ENCODE data around the gene HOXA3. TPM values are rescaled to one million over a fixed set of nuclear protein-coding genes. Genes with fewer than 3 reads are reported as not detected.

Gene HOXA3
- total RNA-seq, 1 donor from 2014 or later: 0.96 TPM

DNA sequence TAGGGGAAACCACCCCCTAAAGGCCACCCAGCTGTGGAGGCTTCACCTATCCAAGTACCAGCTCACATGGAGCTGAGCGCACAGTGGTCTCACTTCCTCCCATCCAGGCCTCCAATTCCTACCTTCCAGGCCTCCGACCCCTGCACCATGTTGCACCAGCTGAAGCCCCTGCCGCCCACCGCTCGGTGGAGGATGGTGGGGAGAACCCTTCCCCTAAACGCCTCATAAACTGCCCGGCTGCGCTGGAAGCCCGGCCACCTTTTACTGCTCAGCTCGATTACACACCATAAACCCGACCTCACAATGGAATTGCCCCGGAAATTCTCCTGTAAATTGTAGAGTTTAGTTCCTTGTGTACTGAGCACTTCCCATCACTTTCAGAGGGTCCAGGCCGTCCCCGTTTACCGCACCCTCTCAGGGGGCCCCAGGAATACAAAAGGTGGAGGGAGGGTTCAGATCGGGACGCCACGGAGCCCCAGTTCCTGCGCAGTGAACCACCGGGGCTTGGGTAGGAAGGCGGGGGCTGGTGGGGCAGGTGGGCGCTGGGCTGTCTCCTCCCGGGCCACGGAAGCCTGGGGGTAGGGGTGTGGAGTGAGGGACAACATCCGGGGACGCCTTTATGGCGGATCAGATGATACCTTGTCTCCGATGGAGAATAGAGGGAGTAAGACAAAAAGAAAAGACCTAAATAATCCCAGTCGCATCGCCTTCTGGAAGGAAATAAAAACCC lies 5.5 kb upstream of the HOXA3 start:
- no peak for DNase-seq (ENCODE audit: low spot score)

DNA sequence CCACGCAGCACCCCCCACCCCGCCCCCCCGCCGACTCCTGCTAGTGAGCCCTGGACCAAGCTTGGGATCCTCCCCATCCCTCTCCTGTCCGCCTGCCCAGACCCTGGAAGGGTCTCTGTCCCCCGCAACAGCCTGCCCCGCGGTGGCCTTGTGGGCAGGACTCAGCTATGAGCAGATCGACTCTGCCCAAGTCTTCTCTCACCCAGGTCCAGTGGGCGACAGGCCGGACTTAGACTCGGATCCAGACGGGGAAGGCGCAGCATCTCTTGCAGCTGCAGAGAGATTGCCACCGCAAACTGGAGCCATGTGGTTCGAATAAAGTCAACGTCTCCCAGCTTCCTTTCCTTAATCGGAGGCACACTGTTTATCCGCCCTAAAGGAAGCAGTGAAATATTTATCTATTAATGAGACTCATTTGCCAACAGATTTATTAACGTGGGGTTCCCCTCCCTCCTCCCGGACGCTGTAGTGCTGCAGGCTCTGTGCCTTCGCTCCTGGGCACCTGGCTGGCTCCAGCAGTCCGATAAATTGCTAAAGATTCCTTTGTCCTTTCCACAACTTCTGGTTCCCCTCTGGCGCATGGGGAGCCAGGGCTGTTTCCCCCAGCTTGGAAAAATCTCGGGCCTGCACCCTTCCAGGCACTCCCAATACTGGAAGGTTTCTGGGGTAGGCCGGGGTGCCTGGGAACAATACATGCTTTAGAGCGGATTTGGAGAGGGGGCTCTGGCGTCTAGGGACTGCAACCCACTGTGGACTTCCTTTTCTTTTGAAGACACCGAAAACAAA lies 4.7 kb upstream of the HOXA3 start:
- DNase-seq (ENCODE audit: low spot score): peak; percentile 17

DNA sequence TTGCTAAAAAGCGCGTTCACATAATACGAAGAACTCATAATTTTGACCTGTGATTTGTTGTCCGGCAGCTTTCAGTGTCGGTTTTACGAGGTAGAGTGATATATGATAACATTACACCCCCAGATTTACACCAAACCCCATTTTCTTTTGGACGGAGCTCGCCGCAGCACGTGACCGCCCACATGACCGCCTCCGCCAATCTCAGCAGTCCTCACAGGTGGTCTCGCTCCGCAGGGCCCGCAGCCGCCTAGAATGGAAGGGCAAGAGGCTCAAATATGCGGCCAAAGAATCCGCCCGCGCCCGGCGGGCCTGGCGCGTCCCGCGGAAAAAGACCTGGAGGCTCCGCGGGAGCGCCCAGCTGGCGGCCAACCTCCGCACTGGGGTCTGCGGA lies 4.1 kb upstream of the HOXA3 start, which contains the start of gene HOXA7:
Gene HOXA7, minus strand, starts transcription at position 168 of the 391 bp plus-strand sequence. Its CDS starts 130 bp downstream, at position 38.
- peak; percentile 85 for DNase-seq (ENCODE audit: low spot score)

DNA sequence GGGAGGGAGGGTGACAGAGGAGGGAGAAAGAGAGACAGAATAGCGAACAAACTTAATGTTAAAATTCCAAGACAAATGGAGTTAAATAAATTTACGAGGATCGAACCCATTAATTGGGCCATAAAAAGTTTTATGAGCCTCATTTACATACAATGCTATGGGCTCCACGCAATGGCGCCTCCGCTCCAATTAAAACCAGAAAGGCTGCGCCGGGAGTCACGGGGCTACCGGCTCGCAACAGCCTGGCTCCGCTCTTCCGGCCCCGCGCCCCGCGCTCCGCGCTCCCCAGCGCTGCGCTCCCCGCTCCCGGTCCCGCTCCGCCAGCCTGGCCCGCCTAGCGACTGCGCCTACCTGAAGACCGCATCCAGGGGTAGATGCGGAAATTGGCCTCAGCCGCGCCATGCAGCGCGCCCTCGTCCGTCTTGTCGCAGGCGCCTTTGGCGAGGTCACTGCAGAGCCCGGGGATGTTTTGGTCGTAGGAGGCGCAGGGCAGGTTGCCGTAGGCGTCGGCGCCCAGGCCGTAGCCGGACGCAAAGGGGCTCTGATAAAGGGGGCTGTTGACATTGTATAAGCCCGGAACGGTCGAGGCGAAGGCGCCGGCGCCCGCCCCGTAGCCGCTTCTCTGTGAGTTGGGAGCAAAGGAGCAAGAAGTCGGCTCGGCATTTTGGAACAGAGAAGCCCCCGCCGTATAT lies 3.6 kb upstream of the HOXA3 start:
- DNase-seq (ENCODE audit: low spot score): no peak

DNA sequence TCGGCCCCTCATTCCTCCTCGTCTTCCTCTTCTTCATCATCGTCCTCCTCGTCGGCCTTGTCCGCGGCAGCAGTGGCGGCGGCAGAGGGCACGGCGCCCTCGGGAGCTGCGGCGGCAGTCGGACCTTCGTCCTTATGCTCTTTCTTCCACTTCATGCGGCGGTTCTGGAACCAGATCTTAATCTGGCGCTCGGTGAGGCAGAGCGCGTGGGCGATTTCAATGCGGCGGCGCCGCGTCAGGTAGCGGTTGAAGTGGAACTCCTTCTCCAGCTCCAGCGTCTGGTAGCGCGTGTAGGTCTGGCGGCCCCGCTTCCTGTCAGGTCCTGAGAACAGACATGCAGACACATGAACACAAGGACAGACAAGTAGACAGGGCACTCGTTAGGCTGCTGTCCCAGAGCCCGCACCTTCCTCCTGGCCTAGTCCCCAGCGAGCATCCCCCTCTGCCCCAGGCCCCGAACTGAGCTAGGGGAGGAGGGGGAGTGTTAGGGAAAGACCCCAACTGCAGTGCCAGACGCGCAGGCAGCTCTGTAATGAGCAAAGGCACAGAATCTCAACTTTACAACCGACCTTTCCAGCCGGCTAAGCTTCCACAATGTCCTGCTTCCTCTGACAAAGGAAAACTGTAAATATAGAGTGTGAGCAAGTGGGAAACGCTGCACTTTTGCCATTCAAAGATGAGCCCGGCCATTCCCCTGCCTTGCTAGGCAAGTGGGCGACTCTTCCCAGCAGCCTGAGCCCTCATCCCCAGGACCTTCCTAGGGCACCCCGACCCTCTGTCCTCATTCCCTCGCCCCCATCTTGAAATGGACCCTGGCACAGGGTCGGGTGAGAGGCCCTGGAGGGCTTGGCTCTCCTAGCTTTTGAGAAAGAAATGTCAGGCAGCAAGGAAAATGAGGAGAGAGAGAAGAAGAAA lies 2.8 kb upstream of the HOXA3 start:
- peak; percentile 48 for DNase-seq (ENCODE audit: low spot score)

DNA sequence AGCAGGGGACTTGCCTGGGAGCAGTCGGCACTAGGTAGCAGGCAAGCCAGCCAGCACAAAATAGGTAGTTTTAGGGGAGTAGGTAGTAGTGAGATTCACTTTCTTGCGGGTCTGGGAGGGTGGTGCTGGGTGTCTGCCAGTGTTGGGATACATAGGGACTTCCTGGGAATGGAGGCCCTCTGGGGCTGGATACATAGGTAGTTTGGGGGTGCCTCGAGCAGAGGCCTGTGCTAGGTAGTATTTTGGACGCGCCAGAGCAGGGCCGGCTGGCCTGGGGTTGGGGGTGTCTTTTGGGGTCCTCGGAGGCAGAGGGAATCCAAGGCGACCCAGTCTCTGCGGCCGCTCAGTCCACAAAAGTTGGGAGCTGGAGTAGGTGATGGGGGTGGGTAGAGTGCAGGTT lies 2.0 kb upstream of the HOXA3 start:
- DNase-seq (ENCODE audit: low spot score): no peak

DNA sequence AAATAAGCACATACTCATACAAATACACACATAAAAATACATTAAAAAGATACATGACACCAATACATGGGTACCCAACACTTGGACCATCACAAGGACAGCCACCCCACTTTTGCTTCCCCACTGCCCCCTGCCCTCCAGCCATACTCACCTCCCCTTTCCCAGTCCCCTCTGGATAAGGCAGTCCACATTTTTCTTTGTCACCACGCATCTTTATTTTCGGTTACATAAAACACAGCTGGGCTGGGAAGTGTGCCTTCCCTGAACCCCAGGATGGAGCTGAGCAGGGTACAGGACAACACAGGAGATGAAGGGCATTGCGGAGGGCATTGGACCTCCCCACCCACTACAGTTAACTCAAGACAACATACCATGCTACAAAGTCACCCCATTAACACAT lies 1.1 kb upstream of the HOXA3 start:
- DNase-seq (ENCODE audit: low spot score): no peak

DNA sequence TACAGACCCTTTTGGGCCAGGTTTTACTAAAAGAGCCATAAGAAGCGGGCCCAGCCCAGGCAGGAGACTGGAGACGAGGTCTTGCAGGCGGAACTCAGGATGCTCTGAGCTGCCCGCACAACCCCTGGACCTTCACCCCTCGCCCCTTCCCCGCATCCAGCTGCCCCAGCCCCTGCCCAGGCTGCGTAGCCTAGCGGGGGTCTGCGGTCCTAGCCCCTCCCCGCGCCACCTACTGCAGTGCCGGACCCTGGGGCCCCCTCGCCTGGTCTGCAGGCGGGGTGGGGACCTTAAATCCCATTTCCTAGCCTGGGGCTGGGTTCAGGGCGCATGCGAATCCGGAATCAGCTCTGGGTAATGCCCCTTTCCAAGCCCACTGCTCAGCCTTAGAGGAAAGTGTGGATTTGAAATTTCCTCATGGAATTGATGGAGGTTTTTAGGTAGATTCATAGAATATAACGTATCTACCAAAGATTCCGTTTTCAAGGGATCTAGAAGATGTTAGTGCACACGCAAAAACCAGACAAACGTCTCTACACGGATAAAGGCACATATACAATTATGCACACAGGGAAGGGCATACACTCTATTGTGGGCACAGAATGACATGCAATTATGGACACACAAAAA lies 546 bp upstream of the HOXA3 start:
- DNase-seq (ENCODE audit: low spot score): peak; percentile 40

DNA sequence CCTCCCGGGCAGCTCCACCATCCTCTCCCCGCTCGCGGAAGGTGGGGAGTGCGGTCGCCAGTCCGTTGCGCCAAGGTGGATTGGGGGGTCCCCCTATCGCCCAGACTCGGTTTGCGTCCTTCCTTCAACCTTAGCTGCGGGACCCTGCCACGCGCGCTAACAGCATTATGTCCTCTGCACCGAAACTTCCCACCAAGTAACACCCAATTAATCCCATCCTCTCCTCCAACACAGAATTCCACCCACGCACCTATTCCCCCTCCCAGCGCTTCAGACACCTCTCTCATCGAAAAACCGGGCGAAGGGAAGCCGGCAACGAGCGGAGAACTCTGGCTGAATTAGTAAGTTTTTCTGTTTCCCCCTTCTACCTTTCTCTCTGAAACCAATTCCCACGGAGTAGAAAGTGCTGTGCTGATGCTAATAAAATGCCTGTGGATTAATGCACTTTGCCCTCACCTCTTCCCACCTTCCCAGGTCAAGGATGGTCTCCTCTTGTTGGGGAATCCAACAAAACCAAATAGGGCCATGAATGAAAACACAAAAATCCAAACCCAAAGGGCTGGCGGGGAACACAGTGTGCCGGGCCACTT lies 947 bp downstream of the HOXA3 start:
- peak; percentile 26 for DNase-seq (ENCODE audit: low spot score)

DNA sequence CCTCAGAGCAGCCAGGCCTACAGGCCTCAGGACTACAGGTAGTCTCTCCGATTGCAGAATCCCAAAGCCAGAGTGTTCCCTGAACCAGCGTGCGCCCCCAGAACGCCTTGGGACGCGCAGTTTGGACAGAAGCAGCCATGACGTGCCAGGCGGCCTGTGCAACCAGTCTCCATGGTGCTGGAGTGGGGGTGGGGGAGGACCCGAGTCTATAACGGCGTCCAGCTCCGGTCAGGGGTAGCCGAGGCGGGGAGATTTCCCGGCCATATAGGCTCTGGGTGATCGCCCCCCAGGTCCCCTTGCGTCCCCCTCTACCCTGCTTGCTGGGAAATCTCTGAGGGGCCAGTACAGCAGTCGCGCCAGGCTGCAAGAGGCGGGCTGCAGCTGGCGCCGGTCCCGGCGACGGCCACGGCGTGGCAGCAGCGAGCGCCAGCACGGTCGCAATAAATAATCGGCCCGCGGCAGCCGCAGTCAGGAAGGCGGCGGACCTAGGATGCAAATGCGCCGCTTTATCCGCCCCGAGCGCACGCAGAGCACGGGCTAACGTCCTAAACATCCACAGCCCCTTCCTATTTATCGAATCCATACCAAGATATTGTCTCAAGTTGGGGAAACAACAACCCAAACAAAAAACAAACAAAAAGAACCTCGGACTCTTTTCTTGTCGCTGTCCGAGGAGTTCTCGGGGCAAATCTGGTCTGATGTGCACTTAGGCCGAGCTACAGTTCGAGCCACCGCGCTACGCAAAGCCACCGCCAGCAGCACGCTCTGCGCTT lies 1.6 kb downstream of the HOXA3 start:
- DNase-seq (ENCODE audit: low spot score): peak; percentile 89

DNA sequence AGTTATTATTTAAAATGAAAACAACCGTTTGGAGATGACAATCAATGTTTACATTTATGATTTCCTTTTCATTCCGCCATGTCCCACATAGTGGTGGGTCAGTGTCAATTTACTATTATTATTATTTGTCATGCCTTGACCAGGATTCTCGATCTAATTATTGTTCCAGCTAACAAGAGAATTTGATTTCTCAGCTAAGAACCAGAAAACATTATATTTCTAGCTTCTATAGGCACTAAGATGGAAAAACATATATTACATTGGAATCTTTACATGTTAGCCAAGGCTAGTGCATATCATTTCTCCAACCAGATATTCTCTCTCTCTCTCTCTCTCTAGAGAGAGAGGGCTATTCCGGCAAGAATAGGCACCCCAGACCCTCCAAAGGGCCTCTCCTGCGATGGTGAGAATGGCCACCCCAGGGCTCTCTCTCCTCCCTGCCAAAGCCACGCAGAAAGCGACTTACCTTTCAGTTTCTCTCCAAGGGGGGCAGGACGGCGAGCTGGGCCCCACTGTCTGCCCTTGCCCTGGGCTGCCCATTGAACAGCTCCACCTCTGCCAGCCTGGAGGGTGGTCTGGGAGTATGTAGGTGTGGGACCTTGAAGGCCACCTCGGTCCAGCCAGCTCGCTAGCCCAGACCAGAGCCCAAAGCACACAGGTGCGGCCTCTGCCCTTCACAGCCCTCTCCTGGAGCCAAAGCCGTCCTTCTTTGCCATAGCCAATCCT lies 2.4 kb downstream of the HOXA3 start:
- no peak for DNase-seq (ENCODE audit: low spot score)

DNA sequence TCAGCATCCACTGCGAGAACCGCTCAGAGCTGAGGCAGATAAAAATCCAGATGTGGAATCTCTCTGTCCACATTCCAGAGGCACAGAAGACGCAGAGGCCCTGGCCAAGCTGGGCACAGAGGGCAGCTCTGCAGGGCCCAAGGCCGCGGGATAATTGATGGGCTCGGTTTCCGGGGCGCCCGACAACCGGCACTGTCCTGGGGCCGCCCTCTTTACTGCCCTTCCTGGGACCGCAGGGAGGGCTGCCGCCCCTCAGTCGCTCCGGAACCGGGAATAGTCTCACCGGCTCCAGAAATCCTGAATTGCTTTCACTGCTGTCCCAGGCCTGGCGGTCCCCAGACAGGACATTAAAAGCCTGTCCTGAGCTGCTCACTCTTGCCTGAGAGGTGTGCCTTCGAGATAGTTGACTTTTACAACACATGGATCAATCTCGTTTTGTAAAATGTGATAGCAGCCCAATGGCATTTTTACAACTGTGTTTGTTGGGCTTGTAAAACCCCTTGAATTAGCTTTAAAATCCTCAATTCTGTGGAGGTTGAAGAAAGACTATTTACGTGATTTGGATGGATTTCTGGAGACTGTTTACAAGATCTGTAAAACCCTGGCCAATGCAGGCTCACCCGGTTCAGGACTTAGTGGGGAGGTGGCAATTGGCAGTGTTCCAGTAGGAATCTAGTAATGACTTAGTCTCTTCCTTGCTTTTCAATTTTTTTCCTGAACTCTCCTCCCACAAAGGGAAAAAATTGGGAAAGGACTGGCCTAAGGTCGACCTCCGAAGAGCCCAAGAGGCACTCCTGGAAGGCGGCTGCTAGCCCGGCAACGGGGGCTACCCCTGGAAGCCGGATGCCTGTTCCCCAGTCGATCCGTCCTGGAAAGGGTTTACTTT lies 3.4 kb downstream of the HOXA3 start:
- peak; percentile 67 for DNase-seq (ENCODE audit: low spot score)

DNA sequence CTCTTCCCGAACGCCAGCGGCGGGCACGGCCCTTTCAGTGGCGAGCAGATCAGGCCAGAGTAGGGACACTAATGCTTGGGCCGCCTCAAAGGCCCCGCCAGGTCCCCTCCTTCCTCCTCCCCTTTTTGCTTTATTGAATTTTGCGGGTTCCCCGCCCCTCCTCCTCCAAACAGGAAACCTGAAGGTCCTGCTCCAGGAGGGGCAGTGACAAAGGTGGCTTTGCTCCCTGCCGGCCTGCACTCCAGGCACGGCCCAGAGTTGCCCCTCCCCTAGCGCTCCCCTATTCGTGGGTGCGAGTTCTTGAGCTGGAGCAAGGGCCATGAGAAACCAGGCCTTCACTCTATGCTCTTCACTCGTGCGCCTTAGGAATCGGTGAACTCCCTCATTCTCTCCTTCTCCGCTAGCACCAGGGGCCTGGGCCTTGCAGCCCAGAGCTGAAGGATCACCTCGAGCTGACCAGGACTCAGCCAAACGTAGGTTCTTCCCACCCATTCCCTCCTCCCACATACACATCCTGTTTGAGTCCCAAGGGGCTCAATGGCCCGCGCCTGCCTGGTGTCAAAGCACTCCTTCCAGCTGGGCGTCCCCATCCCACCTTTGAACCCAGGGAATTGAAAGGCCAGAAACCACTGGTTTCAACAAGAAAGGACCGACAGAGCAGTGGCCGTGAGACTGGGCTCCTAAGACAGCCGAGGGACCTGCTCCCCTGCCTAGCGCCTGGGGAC lies 4.2 kb downstream of the HOXA3 start:
- peak; percentile 55 for DNase-seq (ENCODE audit: low spot score)

DNA sequence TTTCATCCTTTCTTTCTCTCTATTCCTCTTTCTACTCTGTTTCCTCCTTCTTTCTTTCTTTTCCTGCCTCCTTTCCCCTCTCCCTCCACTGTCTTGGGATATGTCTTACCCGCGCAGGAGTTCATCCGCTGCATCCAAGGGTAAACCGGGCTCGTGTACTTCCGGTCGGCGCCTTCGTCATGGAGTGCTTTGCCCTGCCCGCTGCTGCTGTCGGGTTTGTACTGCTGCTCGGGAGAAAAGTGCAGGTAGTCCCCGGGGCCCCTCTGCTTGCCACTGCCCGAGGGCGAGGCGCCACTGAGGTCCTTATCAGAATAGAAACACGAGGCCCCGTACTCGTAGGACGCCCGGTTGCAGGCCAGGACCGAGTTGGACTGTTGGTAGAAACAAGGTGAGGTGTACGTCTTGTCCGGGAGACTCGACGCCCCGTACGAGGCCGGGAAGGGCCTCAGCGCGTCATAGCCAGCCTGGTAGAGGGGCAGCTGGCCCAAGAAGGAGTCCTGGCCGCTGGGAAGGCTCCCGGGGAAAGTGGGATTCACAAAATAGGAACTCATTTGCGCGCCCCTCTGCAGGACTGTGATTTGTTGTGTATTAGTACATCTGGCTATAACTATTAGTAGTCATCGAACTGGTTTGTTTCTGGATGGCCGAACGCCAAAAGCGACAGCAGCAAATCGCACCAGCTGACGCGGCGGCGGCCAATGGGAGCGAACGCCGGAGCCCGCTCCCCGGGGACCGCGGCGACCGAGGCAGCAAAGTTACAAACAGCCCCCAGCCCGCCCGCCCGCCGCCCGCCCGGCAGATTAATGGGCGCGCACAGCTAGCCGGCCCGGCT lies 5.0 kb downstream of the HOXA3 start, which contains the start of gene HOXA6:
Gene HOXA6, minus strand, starts transcription at position 576 of the 832 bp plus-strand sequence. Its CDS starts 25 bp downstream, at position 551.
- DNase-seq (ENCODE audit: low spot score): peak; percentile 38

DNA sequence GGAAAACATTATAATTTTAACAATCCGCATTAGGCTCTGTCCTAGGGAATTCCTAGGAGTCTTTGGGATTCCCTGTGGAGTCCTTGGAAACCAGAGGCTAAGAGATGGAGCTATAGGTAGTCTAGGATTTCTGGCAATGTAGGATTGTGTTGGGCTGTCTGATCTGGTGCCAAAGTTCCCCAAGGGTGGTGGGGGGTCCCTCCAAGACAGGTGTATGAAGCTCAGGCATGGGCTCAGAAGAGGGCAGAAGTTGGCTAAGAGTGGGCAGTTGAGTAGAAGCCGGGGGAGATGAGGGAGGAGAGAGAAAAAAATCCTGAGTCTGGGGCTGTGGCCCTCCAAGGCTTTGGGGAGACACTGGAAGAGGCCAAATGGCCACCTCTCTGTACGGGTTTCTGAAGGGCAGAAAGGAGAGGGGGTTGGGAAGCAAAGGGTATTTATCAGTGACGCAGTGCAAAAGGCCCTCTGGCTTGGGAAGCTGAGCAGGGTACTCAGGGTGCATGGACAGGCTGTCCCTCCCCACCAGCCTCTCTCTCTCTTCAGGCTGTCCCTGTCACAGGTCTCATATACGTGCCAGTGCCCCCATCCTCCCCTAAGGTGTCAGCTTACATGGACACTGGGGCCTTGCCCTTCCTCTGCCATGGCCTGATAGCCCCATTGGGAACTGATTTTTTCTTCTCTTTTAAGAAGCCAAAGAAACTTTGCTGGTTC lies 5.7 kb downstream of the HOXA3 start:
- no peak for DNase-seq (ENCODE audit: low spot score)

Data from umbilical cord (tissue), 2 donors.